ENCODE measurements around the gene TMEM191C.
"Not testable (repeated sequence)": the region's sequence is repeated elsewhere in the genome, so short reads cannot be mapped to it uniquely, and the experiment has no call there.

The TMEM191C gene

GRCh38 chr22:21467337-21468193, at the start of gene TMEM191C:
Gene TMEM191C (plus strand): TSS chr22:21467387. CDS start chr22:21467460, 73 bp downstream.
- H3K27ac Mint-ChIP-seq, result not testable (repeated sequence)

GRCh38 chr22:21417853-21418252, 49.3 kb upstream of the TMEM191C start:
- not testable (repeated sequence) for H3K27ac Mint-ChIP-seq; H3K36me3 Mint-ChIP-seq (ENCODE audit: low read depth)
- H3K4me3 Mint-ChIP-seq, result peak overlapping the region; percentile 24

More at GRCh38 chr22:21467337-21468193, at the start of gene TMEM191C:
- not testable (repeated sequence) for ATAC-seq; H3K36me3 Mint-ChIP-seq (ENCODE audit: low read depth); H3K9me3 Mint-ChIP-seq; DNase-seq; H3K27me3 Mint-ChIP-seq; H3K4me1 Mint-ChIP-seq
- peak within 1 kb of the TSS; percentile 78 for H3K4me3 Mint-ChIP-seq

GRCh38 chr22:21418974-21419638, 48.1 kb upstream of the TMEM191C start:
- not testable (repeated sequence) for H3K4me1 Mint-ChIP-seq; H3K9me3 Mint-ChIP-seq; DNase-seq; H3K4me3 Mint-ChIP-seq; H3K27ac Mint-ChIP-seq; H3K27me3 Mint-ChIP-seq; ATAC-seq; H3K36me3 Mint-ChIP-seq (ENCODE audit: low read depth)

More at GRCh38 chr22:21417853-21418252, 49.3 kb upstream of the TMEM191C start:
- peak; percentile 29 for ATAC-seq
- not testable (repeated sequence) for H3K4me1 Mint-ChIP-seq, H3K27me3 Mint-ChIP-seq, H3K9me3 Mint-ChIP-seq
- DNase-seq, result peak; percentile 20

- not testable (repeated sequence) for H3K36me3 Mint-ChIP-seq (ENCODE audit: low read depth); H3K4me1 Mint-ChIP-seq; H3K27me3 Mint-ChIP-seq; H3K27ac Mint-ChIP-seq; DNase-seq; H3K4me3 Mint-ChIP-seq; H3K9me3 Mint-ChIP-seq
- ATAC-seq, result peak; percentile 62
These were observed 46.9 kb upstream of the TMEM191C start for GRCh38 chr22:21420180-21420763.

GRCh38 chr22:21424084-21424709, 43.0 kb upstream of the TMEM191C start:
- not testable (repeated sequence) for H3K9me3 Mint-ChIP-seq; H3K27ac Mint-ChIP-seq; ATAC-seq; H3K4me1 Mint-ChIP-seq; H3K36me3 Mint-ChIP-seq (ENCODE audit: low read depth); H3K27me3 Mint-ChIP-seq; H3K4me3 Mint-ChIP-seq; DNase-seq

GRCh38 chr22:21434378-21435233, 32.6 kb upstream of the TMEM191C start:
- not testable (repeated sequence) for DNase-seq; H3K27me3 Mint-ChIP-seq; H3K4me3 Mint-ChIP-seq; H3K4me1 Mint-ChIP-seq; H3K9me3 Mint-ChIP-seq; H3K36me3 Mint-ChIP-seq (ENCODE audit: low read depth); H3K27ac Mint-ChIP-seq
- ATAC-seq, result peak; percentile 93

- H3K36me3 Mint-ChIP-seq (ENCODE audit: low read depth); H3K4me1 Mint-ChIP-seq; H3K4me3 Mint-ChIP-seq; H3K27ac Mint-ChIP-seq; ATAC-seq; H3K27me3 Mint-ChIP-seq; DNase-seq; H3K9me3 Mint-ChIP-seq: not testable (repeated sequence)
These were observed 31.0 kb upstream of the TMEM191C start for GRCh38 chr22:21435998-21436810.

GRCh38 chr22:21438013-21438412, 29.2 kb upstream of the TMEM191C start:
- not testable (repeated sequence) for H3K9me3 Mint-ChIP-seq; H3K36me3 Mint-ChIP-seq (ENCODE audit: low read depth); H3K27me3 Mint-ChIP-seq; H3K4me1 Mint-ChIP-seq; ATAC-seq; H3K27ac Mint-ChIP-seq; H3K4me3 Mint-ChIP-seq; DNase-seq

- H3K27me3 Mint-ChIP-seq; DNase-seq; ATAC-seq; H3K9me3 Mint-ChIP-seq; H3K36me3 Mint-ChIP-seq (ENCODE audit: low read depth); H3K27ac Mint-ChIP-seq; H3K4me3 Mint-ChIP-seq; H3K4me1 Mint-ChIP-seq: not testable (repeated sequence)
These were observed 27.1 kb upstream of the TMEM191C start for GRCh38 chr22:21440018-21440636.

- ATAC-seq; H3K9me3 Mint-ChIP-seq; H3K27me3 Mint-ChIP-seq; DNase-seq; H3K4me1 Mint-ChIP-seq; H3K4me3 Mint-ChIP-seq; H3K27ac Mint-ChIP-seq; H3K36me3 Mint-ChIP-seq (ENCODE audit: low read depth): not testable (repeated sequence)
These were observed 26.5 kb upstream of the TMEM191C start for GRCh38 chr22:21440676-21441075.

- not testable (repeated sequence) for H3K27ac Mint-ChIP-seq, H3K4me1 Mint-ChIP-seq, H3K4me3 Mint-ChIP-seq
These were observed 26.0 kb upstream of the TMEM191C start for GRCh38 chr22:21441170-21441569.

GRCh38 chr22:21442123-21442522, 25.1 kb upstream of the TMEM191C start:
- not testable (repeated sequence) for DNase-seq; H3K27me3 Mint-ChIP-seq; H3K4me3 Mint-ChIP-seq; ATAC-seq; H3K9me3 Mint-ChIP-seq; H3K27ac Mint-ChIP-seq; H3K4me1 Mint-ChIP-seq; H3K36me3 Mint-ChIP-seq (ENCODE audit: low read depth)

More at GRCh38 chr22:21441170-21441569, 26.0 kb upstream of the TMEM191C start:
- not testable (repeated sequence) for H3K36me3 Mint-ChIP-seq (ENCODE audit: low read depth); H3K9me3 Mint-ChIP-seq; DNase-seq; ATAC-seq; H3K27me3 Mint-ChIP-seq

GRCh38 chr22:21442646-21443045, 24.5 kb upstream of the TMEM191C start:
- not testable (repeated sequence) for H3K36me3 Mint-ChIP-seq (ENCODE audit: low read depth); H3K27me3 Mint-ChIP-seq; ATAC-seq; H3K4me1 Mint-ChIP-seq; H3K27ac Mint-ChIP-seq; H3K9me3 Mint-ChIP-seq; H3K4me3 Mint-ChIP-seq; DNase-seq
